HEK293 (cell line): ENCODE data around the gene TICRR.

Experiments used
- CTCF ChIP-seq: fragments of 450-650 bp; formaldehyde crosslinking; IDR thresholded peaks from 2 replicates; pipeline ENCODE4 v1.5.1; 2016; ENCODE audit warnings: missing biosample characterization, missing genetic modification characterization
- ELK4 ChIP-seq: IDR thresholded peaks from 2 replicates; pipeline ENCODE4 v1.6.1; 2011; ENCODE audit warnings: mild to moderate bottlenecking, low read depth, low read length, borderline replicate concordance
- HOXA7 ChIP-seq: sonication (generic); formaldehyde crosslinking; IDR thresholded peaks from 2 replicates; pipeline ENCODE4 v1.8.1; 2022; ENCODE audit warnings: missing genetic modification reagents, borderline replicate concordance
- KLF10 ChIP-seq: fragments of 450-650 bp; IDR thresholded peaks from 2 replicates; pipeline ENCODE4 v1.5.1; 2018; ENCODE audit warnings: missing biosample characterization, mild to moderate bottlenecking, missing genetic modification characterization
- REPIN1 ChIP-seq: fragments of 450-650 bp; formaldehyde crosslinking; IDR thresholded peaks from 2 replicates; pipeline ENCODE4 v1.5.1; 2017; ENCODE audit warnings: missing biosample characterization, missing genetic modification characterization, low read depth
- YY1 ChIP-seq: fragments of 450-650 bp; formaldehyde crosslinking; IDR thresholded peaks from 2 replicates; pipeline ENCODE4 v1.5.1; 2018; ENCODE audit warnings: missing biosample characterization, missing genetic modification characterization
- ZBTB1 ChIP-seq: fragments of 450-650 bp; formaldehyde crosslinking; IDR thresholded peaks from 2 replicates; pipeline ENCODE4 v1.5.1; 2016; ENCODE audit warnings: missing biosample characterization, missing genetic modification characterization
- ZBTB11 ChIP-seq: fragments of 450-650 bp; formaldehyde crosslinking; conservative IDR thresholded peaks from 2 replicates; pipeline ENCODE4 v1.5.1; 2016; ENCODE audit warnings: low read depth, missing biosample characterization, missing genetic modification characterization
- ZBTB21 ChIP-seq: fragments of 450-650 bp; formaldehyde crosslinking; IDR thresholded peaks from 2 replicates; pipeline ENCODE4 v1.5.1; 2017; ENCODE audit warnings: missing biosample characterization, missing genetic modification characterization
- ZNF10 ChIP-seq: fragments of 450-650 bp; formaldehyde crosslinking; IDR thresholded peaks from 2 replicates; pipeline ENCODE4 v1.5.1; 2017; ENCODE audit warnings: missing biosample characterization, missing genetic modification characterization
- ZNF138 ChIP-seq: fragments of 450-650 bp; formaldehyde crosslinking; IDR thresholded peaks from 2 replicates; pipeline ENCODE4 v1.5.1; 2016; ENCODE audit warnings: missing biosample characterization, missing genetic modification characterization, borderline replicate concordance
- ZNF214 ChIP-seq: fragments of 450-650 bp; formaldehyde crosslinking; IDR thresholded peaks from 2 replicates; pipeline ENCODE4 v1.5.1; 2017; ENCODE audit warnings: missing biosample characterization, mild to moderate bottlenecking, missing genetic modification characterization, borderline replicate concordance
- ZNF501 ChIP-seq: fragments of 450-650 bp; formaldehyde crosslinking; IDR thresholded peaks from 2 replicates; pipeline ENCODE4 v1.5.1; 2016; ENCODE audit warnings: missing biosample characterization, missing genetic modification characterization
- ZNF521 ChIP-seq: fragments of 450-650 bp; formaldehyde crosslinking; IDR thresholded peaks from 2 replicates; pipeline ENCODE4 v1.5.1; 2017; ENCODE audit warnings: missing biosample characterization, mild to moderate bottlenecking, missing genetic modification characterization

- TF ChIP-seq ZNF501 (tag by site-specific recombination) (no peak), ZNF10 (tag by site-specific recombination) (no peak), ELK4 (no peak), CTCF (no peak), ZBTB11 (no peak), ZBTB1 (tag by site-specific recombination) (no peak), REPIN1 (tag by site-specific recombination) (no peak), ZNF214 (no peak), ZNF521 (tag by site-specific recombination) (no peak), HOXA7 (CRISPR knock-in tag) (no peak), ZBTB21 (tag by site-specific recombination) (no peak), YY1 (tag by site-specific recombination) (no peak), ZNF138 (tag by site-specific recombination) (no peak), KLF10 (tag by site-specific recombination) (no peak)
Observed at GRCh38 chr15:89659295-89659694, 84.0 kb downstream of the TICRR start.
